HEK293 (cell line): ENCODE results near the gene CTIF.

Experiments used
- CTCF ChIA-PET: fragments of 350-600 bp; formaldehyde crosslinking; extraction: SDS; loops from one replicate; lab custom pipeline; 2021; ENCODE audit warnings: antibody characterized with exemption; lab: Yijun Ruan, JAX
- POLR2A ChIA-PET: fragments of 300-600 bp; formaldehyde crosslinking; extraction: SDS; loops from one replicate; lab custom pipeline; 2020; ENCODE audit warnings: antibody characterized with exemption, inconsistent platforms; lab: Yijun Ruan, JAX
- H3K27ac ChIP-seq: fragments of 200-500 bp; sonication (Bioruptor generic); 2 replicates; pipeline ENCODE4 v1.5.1; 2014; ENCODE audit warnings: low read depth, low read length, control low read depth, inconsistent platforms; ENCODE audit errors: extremely low read depth
- H3K36me3 ChIP-seq, 2 experiments: fragments of 200-500 bp in 1 of 2; sonication (Bioruptor generic) in 1 of 2; 1 replicate in 1 of 2; 2 replicates in 1 of 2; pipeline ENCODE4 v1.5.1; 2014 to 2017; ENCODE audit warnings: inconsistent platforms in 2 of 2, low read length in 2 of 2; ENCODE audit not compliant: control insufficient read depth in 2 of 2, insufficient read depth in 1 of 2
- H3K4me1 ChIP-seq: fragments of 200-500 bp; sonication (Bioruptor generic); 2 replicates; pipeline ENCODE4 v1.5.1; 2014; ENCODE audit warnings: mild to moderate bottlenecking, low read length, inconsistent platforms; ENCODE audit not compliant: control insufficient read depth, insufficient read depth
- H3K4me3 ChIP-seq: 2 replicates; pipeline ENCODE4 v1.5.1; 2011; ENCODE audit warnings: low read depth, mild to moderate bottlenecking, control low read depth, low read length, moderate library complexity
- H3K9me3 ChIP-seq: fragments of 200-500 bp; sonication (Bioruptor generic); 2 replicates; pipeline ENCODE4 v1.5.1; 2014; ENCODE audit warnings: low read depth, low read length, inconsistent platforms; ENCODE audit not compliant: control insufficient read depth, insufficient read depth
- ELK4 ChIP-seq: IDR thresholded peaks from 2 replicates; pipeline ENCODE4 v1.6.1; 2011; ENCODE audit warnings: mild to moderate bottlenecking, low read depth, low read length, borderline replicate concordance
- GFI1B ChIP-seq: fragments of 450-650 bp; formaldehyde crosslinking; IDR thresholded peaks from 2 replicates; pipeline ENCODE4 v1.5.1; 2016; ENCODE audit warnings: missing biosample characterization, missing genetic modification characterization
- GLI2 ChIP-seq: fragments of 450-650 bp; formaldehyde crosslinking; IDR thresholded peaks from 2 replicates; pipeline ENCODE4; 2017; ENCODE audit warnings: missing biosample characterization, missing genetic modification characterization, low read depth, borderline replicate concordance
- HOXD13 ChIP-seq: sonication (generic); formaldehyde crosslinking; IDR thresholded peaks from 2 replicates; pipeline ENCODE4 v1.8.0; 2022; ENCODE audit warnings: missing genetic modification reagents, borderline replicate concordance
- MYNN ChIP-seq: fragments of 450-650 bp; formaldehyde crosslinking; IDR thresholded peaks from 2 replicates; pipeline ENCODE4 v1.5.1; 2016; ENCODE audit warnings: missing biosample characterization, missing genetic modification characterization, borderline replicate concordance
- OSR2 ChIP-seq: fragments of 450-650 bp; formaldehyde crosslinking; IDR thresholded peaks from 2 replicates; pipeline ENCODE4 v1.5.1; 2016; ENCODE audit warnings: missing biosample characterization, missing genetic modification characterization
- SP3 ChIP-seq: fragments of 450-650 bp; formaldehyde crosslinking; IDR thresholded peaks from 2 replicates; pipeline ENCODE4 v1.5.1; 2016; ENCODE audit warnings: missing biosample characterization, missing genetic modification characterization
- TSHZ1 ChIP-seq: fragments of 450-650 bp; formaldehyde crosslinking; IDR thresholded peaks from 2 replicates; pipeline ENCODE4 v1.5.1; 2016; ENCODE audit warnings: missing biosample characterization, missing genetic modification characterization, borderline replicate concordance
- ZBTB1 ChIP-seq: fragments of 450-650 bp; formaldehyde crosslinking; IDR thresholded peaks from 2 replicates; pipeline ENCODE4 v1.5.1; 2016; ENCODE audit warnings: missing biosample characterization, missing genetic modification characterization
- ZBTB48 ChIP-seq: fragments of 450-650 bp; formaldehyde crosslinking; IDR thresholded peaks from 2 replicates; pipeline ENCODE4 v1.5.1; 2016; ENCODE audit warnings: missing biosample characterization, missing genetic modification characterization
- ZNF112 ChIP-seq: fragments of 450-650 bp; formaldehyde crosslinking; IDR thresholded peaks from 2 replicates; pipeline ENCODE4 v1.5.0; 2017; ENCODE audit warnings: missing biosample characterization, missing genetic modification characterization
- ZNF132 ChIP-seq: fragments of 450-650 bp; formaldehyde crosslinking; IDR thresholded peaks from 2 replicates; pipeline ENCODE4 v1.5.1; 2017; ENCODE audit warnings: missing biosample characterization, missing genetic modification characterization, borderline replicate concordance
- ZNF202 ChIP-seq: fragments of 450-650 bp; formaldehyde crosslinking; IDR thresholded peaks from 2 replicates; pipeline ENCODE4 v1.5.1; 2016; ENCODE audit warnings: missing biosample characterization, missing genetic modification characterization, borderline replicate concordance
- ZNF24 ChIP-seq: fragments of 450-650 bp; formaldehyde crosslinking; IDR thresholded peaks from 2 replicates; pipeline ENCODE4 v1.5.1; 2016; ENCODE audit warnings: missing biosample characterization, missing genetic modification characterization
- ZNF274 ChIP-seq, 2 experiments: fragments of 200-500 bp in 1 of 2; fragments of 450-650 bp in 1 of 2; sonication (Bioruptor generic) in 1 of 2; formaldehyde crosslinking in 1 of 2; IDR thresholded peaks; 2 replicates each; pipeline versions ENCODE4 v1.5.1 to v1.6.1; 2014 to 2016; ENCODE audit warnings: borderline replicate concordance in 1 of 2, inconsistent platforms in 1 of 2, low read length in 1 of 2, missing biosample characterization in 1 of 2, missing genetic modification characterization in 1 of 2
- ZNF354C ChIP-seq: fragments of 450-650 bp; formaldehyde crosslinking; IDR thresholded peaks from 2 replicates; pipeline ENCODE4 v1.5.1; 2016; ENCODE audit warnings: missing biosample characterization, missing genetic modification characterization, low read depth, borderline replicate concordance
- ZNF37A ChIP-seq: fragments of 450-650 bp; IDR thresholded peaks from 2 replicates; pipeline ENCODE4 v1.5.1; 2018; ENCODE audit warnings: missing biosample characterization, missing genetic modification characterization
- ZNF416 ChIP-seq: fragments of 450-650 bp; formaldehyde crosslinking; IDR thresholded peaks from 2 replicates; pipeline ENCODE4 v1.5.1; 2016; ENCODE audit warnings: missing biosample characterization, missing genetic modification characterization
- ZNF449 ChIP-seq: fragments of 450-650 bp; formaldehyde crosslinking; IDR thresholded peaks from 2 replicates; pipeline ENCODE4 v1.5.1; 2017; ENCODE audit warnings: missing biosample characterization, mild to moderate bottlenecking, missing genetic modification characterization, moderate library complexity
- ZNF501 ChIP-seq: fragments of 450-650 bp; formaldehyde crosslinking; IDR thresholded peaks from 2 replicates; pipeline ENCODE4 v1.5.1; 2016; ENCODE audit warnings: missing biosample characterization, missing genetic modification characterization
- ZNF530 ChIP-seq: fragments of 450-650 bp; formaldehyde crosslinking; IDR thresholded peaks from 2 replicates; pipeline ENCODE4 v1.5.1; 2016; ENCODE audit warnings: low read depth, missing biosample characterization, missing genetic modification characterization
- ZNF639 ChIP-seq: fragments of 450-650 bp; formaldehyde crosslinking; IDR thresholded peaks from 2 replicates; pipeline ENCODE4 v1.5.1; 2016; ENCODE audit warnings: missing biosample characterization, missing genetic modification characterization
- ZNF768 ChIP-seq: fragments of 450-650 bp; formaldehyde crosslinking; IDR thresholded peaks from 2 replicates; pipeline ENCODE4 v1.5.1; 2018; ENCODE audit warnings: missing biosample characterization, mild to moderate bottlenecking, missing genetic modification characterization
- ZNF776 ChIP-seq: fragments of 450-650 bp; formaldehyde crosslinking; IDR thresholded peaks from 2 replicates; pipeline ENCODE4 v1.5.0; 2017; ENCODE audit warnings: missing biosample characterization, missing genetic modification characterization, borderline replicate concordance
- ZNF785 ChIP-seq: fragments of 450-650 bp; formaldehyde crosslinking; IDR thresholded peaks from 2 replicates; pipeline ENCODE4 v1.5.1; 2016; ENCODE audit warnings: missing biosample characterization, missing genetic modification characterization

CTIF gene

GRCh38 chr18:48875942-48876511, 337.2 kb downstream of the CTIF start:
- ChIA-PET CTCF (interaction anchor here (0.8 to 1.3 kb wide), 2 partner anchors 18 to 25 kb away, joined by 3 read pairs; no protein-coding TSS in a partner anchor), POLR2A (interaction anchor here (0.5 to 0.9 kb wide), 3 partner anchors 10 to 76 kb away, joined by 3 to 5 read pairs (median 3); no protein-coding TSS in a partner anchor)
- Histone ChIP-seq H3K27ac (no peak overlapping the region), H3K4me1 (peaks cover 6% of the 10 kb centered on the region), H3K9me3 (no peaks in the 10 kb centered on the region), H3K4me3 (no peak overlapping the region), H3K36me3 (no peaks in the 10 kb centered on the region)
- no peak for TF ChIP-seq ZNF24 (tag by site-specific recombination)
- no peak for TF ChIP-seq ZBTB1 (tag by site-specific recombination)
- no peak for TF ChIP-seq TSHZ1
- no peak for TF ChIP-seq ZNF639 (tag by site-specific recombination)

GRCh38 chr18:48876590-48876989, 337.8 kb downstream of the CTIF start:
- H3K4me1 ChIP-seq = peaks cover 6% of the 10 kb centered on the region
- CTCF ChIA-PET = interaction anchor here (0.7 to 0.8 kb wide), 2 partner anchors 8 to 19 kb away, joined by 3 read pairs; no protein-coding TSS in a partner anchor
- POLR2A ChIA-PET = interaction anchor here (0.5 to 0.9 kb wide), 3 partner anchors 11 to 76 kb away, joined by 3 to 5 read pairs (median 3); no protein-coding TSS in a partner anchor
- no peaks in the 10 kb centered on the region for H3K9me3 ChIP-seq
- no peak for TF ChIP-seq SP3
- no peak for TF ChIP-seq ZNF768 (tag by site-specific recombination)
- no peak for TF ChIP-seq ZNF449
- no peak for TF ChIP-seq ZNF37A (tag by site-specific recombination)
- no peak for TF ChIP-seq ZNF112 (tag by site-specific recombination)
- TF ChIP-seq ZNF530 (tag by site-specific recombination) = no peak
- no peak for TF ChIP-seq ZBTB1 (tag by site-specific recombination)
- TF ChIP-seq ZBTB48 (tag by site-specific recombination) = no peak
- TF ChIP-seq HOXD13 (CRISPR knock-in tag) = no peak
- no peak for TF ChIP-seq GLI2
- no peak for TF ChIP-seq ZNF785
- no peak for TF ChIP-seq OSR2
- TF ChIP-seq ZNF776 (tag by site-specific recombination) = no peak
- no peak for TF ChIP-seq ZNF24 (tag by site-specific recombination)
- TF ChIP-seq, all 188 proteins: peak for 0
- Histone ChIP-seq H3K36me3 (no peaks in the 10 kb centered on the region), H3K27ac (no peak overlapping the region), H3K4me3 (no peak overlapping the region)

GRCh38 chr18:48877941-48878340, 339.1 kb downstream of the CTIF start:
- Histone ChIP-seq H3K9me3 (no peaks in the 10 kb centered on the region), H3K4me3 (no peak overlapping the region), H3K4me1 (peaks cover 5% of the 10 kb centered on the region), H3K27ac (no peak overlapping the region), H3K36me3 (no peaks in the 10 kb centered on the region)
- CTCF ChIA-PET = no interaction called here
- POLR2A ChIA-PET = no interaction called here
- no peak for TF ChIP-seq ZNF501 (tag by site-specific recombination)
- TF ChIP-seq ELK4 = no peak
- no peak for TF ChIP-seq ZNF132 (tag by site-specific recombination)
- TF ChIP-seq GFI1B (tag by site-specific recombination) = no peak
- no peak for TF ChIP-seq ZNF274 (IDR thresholded peaks at IDR 0.05; ENCODE audit: low read length)
- TF ChIP-seq ZNF274 (tag by site-specific recombination; IDR thresholded peaks at IDR 0.05; ENCODE audit: borderline replicate concordance) = no peak
- no peak for TF ChIP-seq ZNF202 (tag by site-specific recombination)
- TF ChIP-seq ZNF354C = no peak
- no peak for TF ChIP-seq ZNF416 (tag by site-specific recombination)
- TF ChIP-seq MYNN (tag by site-specific recombination) = no peak
